GM23338 (cell line): Measurements from ENCODE around the gene GLDC. TPM values are rescaled to one million over a fixed set of nuclear protein-coding genes. Genes with fewer than 3 reads are reported as not detected.

Experiments used
- ATAC-seq: fragments of 200-7000 bp; cut with Tn5 transposase; 3 replicates; pipeline ENCODE4 v1.9.1; 2020
- DNase-seq: peaks from one replicate; pipeline ENCODE4 v3.0.0-alpha.2; 2015; ENCODE audit warnings: low spot score
- H2AFZ ChIP-seq: fragments of 200-600 bp; sonication (generic); 2 replicates; pipeline ENCODE4 v1.8.0; 2016; ENCODE audit warnings: antibody characterized with exemption, mild to moderate bottlenecking, moderate library complexity
- H3F3A ChIP-seq: fragments of 200-600 bp; sonication (generic); replicated peaks from 2 replicates; pipeline ENCODE4 v1.8.0; 2017; ENCODE audit warnings: antibody characterized with exemption, mixed run types, low read depth
- H3K27ac ChIP-seq: fragments of 200-600 bp; sonication (generic); 2 replicates; pipeline ENCODE4 v1.6.1; 2016; ENCODE audit warnings: low read depth
- H3K27me3 ChIP-seq: fragments of 200-600 bp; sonication (generic); 2 replicates; pipeline ENCODE4 v1.8.0; 2016; ENCODE audit warnings: mild to moderate bottlenecking, mixed run types, moderate library complexity; ENCODE audit not compliant: insufficient read depth
- H3K36me3 ChIP-seq: fragments of 200-600 bp; sonication (generic); 2 replicates; pipeline ENCODE4 v1.8.0; 2016; ENCODE audit warnings: mild to moderate bottlenecking; ENCODE audit not compliant: insufficient read depth
- H3K4me1 ChIP-seq: fragments of 200-600 bp; sonication (generic); 2 replicates; pipeline ENCODE4 v1.8.0; 2016; ENCODE audit warnings: mild to moderate bottlenecking, moderate library complexity; ENCODE audit not compliant: insufficient read depth
- H3K4me2 ChIP-seq: fragments of 200-600 bp; sonication (generic); 2 replicates; pipeline ENCODE4 v1.7.1; 2017; ENCODE audit warnings: mixed run types
- H3K4me3 ChIP-seq: fragments of 200-600 bp; sonication (generic); 2 replicates; pipeline ENCODE4 v1.6.1; 2016; ENCODE audit warnings: mixed run types
- H3K79me2 ChIP-seq: fragments of 200-600 bp; sonication (generic); replicated peaks from 2 replicates; pipeline ENCODE4 v1.8.0; 2017; ENCODE audit warnings: mild to moderate bottlenecking; ENCODE audit not compliant: insufficient read depth
- H3K9me2 ChIP-seq: fragments of 200-600 bp; sonication (generic); 2 replicates; pipeline ENCODE4 v1.8.0; 2017; ENCODE audit not compliant: insufficient read depth
- H4K20me1 ChIP-seq: fragments of 200-600 bp; sonication (generic); replicated peaks from 2 replicates; pipeline ENCODE4 v1.8.0; 2017; ENCODE audit warnings: mild to moderate bottlenecking; ENCODE audit not compliant: insufficient read depth
- H3K27ac Mint-ChIP-seq: 2 replicates; pipeline ENCODE4 v1.8.0; 2020; ENCODE audit warnings: inconsistent platforms, mild to moderate bottlenecking, moderate library complexity, mixed read lengths
- H3K27me3 Mint-ChIP-seq: 3 replicates; pipeline ENCODE4 v1.8.0; 2022; ENCODE audit warnings: low read depth, mild to moderate bottlenecking, moderate library complexity, mixed read lengths, inconsistent platforms; ENCODE audit not compliant: insufficient read depth, poor library complexity
- H3K36me3 Mint-ChIP-seq: 3 replicates; pipeline ENCODE4 v1.8.0; 2021; ENCODE audit warnings: low read depth, mild to moderate bottlenecking, inconsistent platforms, moderate library complexity, mixed read lengths
- H3K4me1 Mint-ChIP-seq: 3 replicates; pipeline ENCODE4 v1.8.0; 2020; ENCODE audit warnings: mild to moderate bottlenecking, inconsistent platforms, mixed read lengths
- H3K4me3 Mint-ChIP-seq: 3 replicates; pipeline ENCODE4 v1.8.0; 2021; ENCODE audit warnings: moderate library complexity, mild to moderate bottlenecking, inconsistent platforms, mixed read lengths
- H3K9me3 Mint-ChIP-seq: 3 replicates; pipeline ENCODE4 v1.8.0; 2020; ENCODE audit warnings: moderate library complexity, mild to moderate bottlenecking, inconsistent platforms, mixed read lengths
- CREB1 ChIP-seq: fragments of 250-450 bp; sonication (Bioruptor Pico); IDR thresholded peaks from 2 replicates; pipeline ENCODE4 v1.5.0; 2020; ENCODE audit warnings: low read depth, mild to moderate bottlenecking, moderate library complexity
- EZH2 ChIP-seq: fragments of 200-600 bp; sonication (generic); IDR thresholded peaks from one replicate; pipeline ENCODE4 v1.8.0; 2017; ENCODE audit warnings: antibody characterized with exemption, mild to moderate bottlenecking, low read depth; ENCODE audit not compliant: unreplicated experiment
- EZH2phosphoT487 ChIP-seq: fragments of 200-600 bp; sonication (generic); IDR thresholded peaks from one replicate; pipeline ENCODE4 v1.8.1; 2018; ENCODE audit warnings: antibody characterized with exemption; ENCODE audit not compliant: unreplicated experiment
- JUNB ChIP-seq: IDR thresholded peaks from one replicate; pipeline ENCODE4 v1.6.1; 2016; ENCODE audit warnings: antibody characterized with exemption; ENCODE audit not compliant: unreplicated experiment
- POLR2AphosphoS5 ChIP-seq: IDR thresholded peaks from 2 replicates; pipeline ENCODE4 v1.6.1; 2016; ENCODE audit warnings: antibody characterized with exemption, low read depth
- STAT1 ChIP-seq: IDR thresholded peaks from one replicate; pipeline ENCODE4 v1.6.1; 2016; ENCODE audit warnings: antibody characterized with exemption; ENCODE audit not compliant: unreplicated experiment
- ZNF114 ChIP-seq: fragments of 250-450 bp; sonication (Bioruptor Pico); IDR thresholded peaks from 2 replicates; pipeline ENCODE4 v1.5.0; 2020; ENCODE audit warnings: mild to moderate bottlenecking, moderate library complexity
- ZNF331 ChIP-seq: fragments of 250-450 bp; sonication (Bioruptor Pico); IDR thresholded peaks from 2 replicates; pipeline ENCODE4 v1.5.0; 2020; ENCODE audit warnings: low read depth, mild to moderate bottlenecking, moderate library complexity
- polyA plus RNA-seq: library from polyadenylated mRNA; unstranded; fragments of >200 nt; fragmentation: Nextera tagmentation; extraction: Ambion mirVana; gene quantifications from 2 replicates; pipeline ENCODE4 v1.2.1, GENCODE V29; 2016
- total RNA-seq: library from RNA; depleted of rRNA; stranded (reverse); fragments of >200 nt; shearing (Covaris generic); gene quantifications from 2 replicates; pipeline ENCODE4 v1.2.3, GENCODE V29; 2014
- TF ChIP-seq, protein P1 (sequence below): fragments of 250-450 bp; sonication (Bioruptor Pico); IDR thresholded peaks from 2 replicates; pipeline ENCODE4 v1.5.0; 2020; ENCODE audit warnings: mild to moderate bottlenecking, moderate library complexity
- TF ChIP-seq, protein P2 (sequence below): IDR thresholded peaks from one replicate; pipeline ENCODE4 v1.6.1; 2018; ENCODE audit warnings: antibody characterized with exemption; ENCODE audit not compliant: unreplicated experiment

The GLDC gene
- total and polyA plus RNA-seq, 2 experiments from 2014 or later, result 63.5 to 139 TPM

DNA sequence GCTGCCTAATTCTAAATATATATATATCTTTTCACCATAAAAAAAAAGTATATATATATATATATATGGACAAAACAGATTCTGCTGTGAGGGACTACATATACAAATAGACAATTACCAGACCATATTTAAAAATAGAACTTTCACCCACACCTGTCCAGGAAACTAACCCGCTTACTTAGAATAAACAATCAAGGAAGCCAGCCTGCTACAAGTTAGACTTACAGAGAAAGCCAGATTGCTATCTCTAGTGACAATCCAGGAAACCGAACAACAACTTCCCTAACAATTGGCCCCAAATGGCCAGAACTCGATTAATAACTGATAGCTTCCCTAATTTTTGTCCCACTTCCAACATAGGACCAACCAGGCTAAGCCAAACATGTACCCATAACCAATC, 5.9 kb downstream of the GLDC start (continued):
- TF ChIP-seq, protein P1, sequence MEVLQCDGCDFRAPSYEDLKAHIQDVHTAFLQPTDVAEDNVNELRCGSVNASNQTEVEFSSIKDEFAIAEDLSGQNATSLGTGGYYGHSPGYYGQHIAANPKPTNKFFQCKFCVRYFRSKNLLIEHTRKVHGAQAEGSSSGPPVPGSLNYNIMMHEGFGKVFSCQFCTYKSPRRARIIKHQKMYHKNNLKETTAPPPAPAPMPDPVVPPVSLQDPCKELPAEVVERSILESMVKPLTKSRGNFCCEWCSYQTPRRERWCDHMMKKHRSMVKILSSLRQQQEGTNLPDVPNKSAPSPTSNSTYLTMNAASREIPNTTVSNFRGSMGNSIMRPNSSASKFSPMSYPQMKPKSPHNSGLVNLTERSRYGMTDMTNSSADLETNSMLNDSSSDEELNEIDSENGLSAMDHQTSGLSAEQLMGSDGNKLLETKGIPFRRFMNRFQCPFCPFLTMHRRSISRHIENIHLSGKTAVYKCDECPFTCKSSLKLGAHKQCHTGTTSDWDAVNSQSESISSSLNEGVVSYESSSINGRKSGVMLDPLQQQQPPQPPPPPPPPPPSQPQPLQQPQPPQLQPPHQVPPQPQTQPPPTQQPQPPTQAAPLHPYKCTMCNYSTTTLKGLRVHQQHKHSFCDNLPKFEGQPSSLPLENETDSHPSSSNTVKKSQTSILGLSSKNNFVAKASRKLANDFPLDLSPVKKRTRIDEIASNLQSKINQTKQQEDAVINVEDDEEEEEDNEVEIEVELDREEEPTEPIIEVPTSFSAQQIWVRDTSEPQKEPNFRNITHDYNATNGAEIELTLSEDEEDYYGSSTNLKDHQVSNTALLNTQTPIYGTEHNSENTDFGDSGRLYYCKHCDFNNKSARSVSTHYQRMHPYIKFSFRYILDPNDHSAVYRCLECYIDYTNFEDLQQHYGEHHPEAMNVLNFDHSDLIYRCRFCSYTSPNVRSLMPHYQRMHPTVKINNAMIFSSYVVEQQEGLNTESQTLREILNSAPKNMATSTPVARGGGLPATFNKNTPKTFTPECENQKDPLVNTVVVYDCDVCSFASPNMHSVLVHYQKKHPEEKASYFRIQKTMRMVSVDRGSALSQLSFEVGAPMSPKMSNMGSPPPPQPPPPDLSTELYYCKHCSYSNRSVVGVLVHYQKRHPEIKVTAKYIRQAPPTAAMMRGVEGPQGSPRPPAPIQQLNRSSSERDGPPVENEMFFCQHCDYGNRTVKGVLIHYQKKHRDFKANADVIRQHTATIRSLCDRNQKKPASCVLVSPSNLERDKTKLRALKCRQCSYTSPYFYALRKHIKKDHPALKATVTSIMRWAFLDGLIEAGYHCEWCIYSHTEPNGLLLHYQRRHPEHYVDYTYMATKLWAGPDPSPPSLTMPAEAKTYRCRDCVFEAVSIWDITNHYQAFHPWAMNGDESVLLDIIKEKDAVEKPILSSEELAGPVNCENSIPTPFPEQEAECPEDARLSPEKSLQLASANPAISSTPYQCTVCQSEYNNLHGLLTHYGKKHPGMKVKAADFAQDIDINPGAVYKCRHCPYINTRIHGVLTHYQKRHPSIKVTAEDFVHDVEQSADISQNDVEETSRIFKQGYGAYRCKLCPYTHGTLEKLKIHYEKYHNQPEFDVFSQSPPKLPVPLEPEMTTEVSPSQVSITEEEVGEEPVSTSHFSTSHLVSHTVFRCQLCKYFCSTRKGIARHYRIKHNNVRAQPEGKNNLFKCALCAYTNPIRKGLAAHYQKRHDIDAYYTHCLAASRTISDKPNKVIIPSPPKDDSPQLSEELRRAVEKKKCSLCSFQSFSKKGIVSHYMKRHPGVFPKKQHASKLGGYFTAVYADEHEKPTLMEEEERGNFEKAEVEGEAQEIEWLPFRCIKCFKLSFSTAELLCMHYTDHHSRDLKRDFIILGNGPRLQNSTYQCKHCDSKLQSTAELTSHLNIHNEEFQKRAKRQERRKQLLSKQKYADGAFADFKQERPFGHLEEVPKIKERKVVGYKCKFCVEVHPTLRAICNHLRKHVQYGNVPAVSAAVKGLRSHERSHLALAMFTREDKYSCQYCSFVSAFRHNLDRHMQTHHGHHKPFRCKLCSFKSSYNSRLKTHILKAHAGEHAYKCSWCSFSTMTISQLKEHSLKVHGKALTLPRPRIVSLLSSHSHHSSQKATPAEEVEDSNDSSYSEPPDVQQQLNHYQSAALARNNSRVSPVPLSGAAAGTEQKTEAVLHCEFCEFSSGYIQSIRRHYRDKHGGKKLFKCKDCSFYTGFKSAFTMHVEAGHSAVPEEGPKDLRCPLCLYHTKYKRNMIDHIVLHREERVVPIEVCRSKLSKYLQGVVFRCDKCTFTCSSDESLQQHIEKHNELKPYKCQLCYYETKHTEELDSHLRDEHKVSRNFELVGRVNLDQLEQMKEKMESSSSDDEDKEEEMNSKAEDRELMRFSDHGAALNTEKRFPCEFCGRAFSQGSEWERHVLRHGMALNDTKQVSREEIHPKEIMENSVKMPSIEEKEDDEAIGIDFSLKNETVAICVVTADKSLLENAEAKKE (CRISPR knock-in tag), result no peak
- TF ChIP-seq EZH2phosphoT487 (no peak), ZNF331 (CRISPR knock-in tag) (no peak)
- TF ChIP-seq, protein P2, sequence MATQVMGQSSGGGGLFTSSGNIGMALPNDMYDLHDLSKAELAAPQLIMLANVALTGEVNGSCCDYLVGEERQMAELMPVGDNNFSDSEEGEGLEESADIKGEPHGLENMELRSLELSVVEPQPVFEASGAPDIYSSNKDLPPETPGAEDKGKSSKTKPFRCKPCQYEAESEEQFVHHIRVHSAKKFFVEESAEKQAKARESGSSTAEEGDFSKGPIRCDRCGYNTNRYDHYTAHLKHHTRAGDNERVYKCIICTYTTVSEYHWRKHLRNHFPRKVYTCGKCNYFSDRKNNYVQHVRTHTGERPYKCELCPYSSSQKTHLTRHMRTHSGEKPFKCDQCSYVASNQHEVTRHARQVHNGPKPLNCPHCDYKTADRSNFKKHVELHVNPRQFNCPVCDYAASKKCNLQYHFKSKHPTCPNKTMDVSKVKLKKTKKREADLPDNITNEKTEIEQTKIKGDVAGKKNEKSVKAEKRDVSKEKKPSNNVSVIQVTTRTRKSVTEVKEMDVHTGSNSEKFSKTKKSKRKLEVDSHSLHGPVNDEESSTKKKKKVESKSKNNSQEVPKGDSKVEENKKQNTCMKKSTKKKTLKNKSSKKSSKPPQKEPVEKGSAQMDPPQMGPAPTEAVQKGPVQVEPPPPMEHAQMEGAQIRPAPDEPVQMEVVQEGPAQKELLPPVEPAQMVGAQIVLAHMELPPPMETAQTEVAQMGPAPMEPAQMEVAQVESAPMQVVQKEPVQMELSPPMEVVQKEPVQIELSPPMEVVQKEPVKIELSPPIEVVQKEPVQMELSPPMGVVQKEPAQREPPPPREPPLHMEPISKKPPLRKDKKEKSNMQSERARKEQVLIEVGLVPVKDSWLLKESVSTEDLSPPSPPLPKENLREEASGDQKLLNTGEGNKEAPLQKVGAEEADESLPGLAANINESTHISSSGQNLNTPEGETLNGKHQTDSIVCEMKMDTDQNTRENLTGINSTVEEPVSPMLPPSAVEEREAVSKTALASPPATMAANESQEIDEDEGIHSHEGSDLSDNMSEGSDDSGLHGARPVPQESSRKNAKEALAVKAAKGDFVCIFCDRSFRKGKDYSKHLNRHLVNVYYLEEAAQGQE, result no peak

DNA sequence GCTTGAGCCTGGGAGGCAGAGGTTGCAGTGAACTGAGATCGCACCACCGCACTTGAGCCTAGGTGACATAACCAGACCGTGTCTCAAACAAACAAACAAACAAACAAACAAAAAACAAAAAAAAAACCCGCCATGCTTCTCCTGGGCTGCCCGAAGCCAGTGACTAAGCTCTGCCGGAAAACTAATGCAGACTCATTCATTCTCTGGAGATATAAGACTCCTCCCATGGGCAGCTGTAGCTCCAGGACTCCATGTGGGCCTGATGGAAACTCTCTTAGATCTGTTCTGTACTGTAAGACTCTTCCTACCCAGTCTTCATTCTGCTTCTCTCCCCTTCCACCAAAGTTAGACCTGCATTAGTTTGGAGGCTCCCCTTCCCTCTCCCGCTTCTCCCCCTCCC, 11.1 kb downstream of the GLDC start:
- no peaks in the 10 kb centered on the region for H3K9me2 ChIP-seq
- H3K4me1 ChIP-seq, result peaks cover 20% of the 10 kb centered on the region
- DNase-seq, result no peak
- H3K4me3 Mint-ChIP-seq, result no peak overlapping the region
- H4K20me1 ChIP-seq, result peaks cover 57% of the 10 kb centered on the region
- peaks cover 10% of the 10 kb centered on the region; the same call in 1 of the 3 replicates for H3K36me3 Mint-ChIP-seq
- H3K27ac Mint-ChIP-seq, result no peak overlapping the region; the same call in 1 of the 2 replicates
- 0 out of 2 replicates have a peak, but pooled peaks cover 7% of the 10 kb centered on the region for H3F3A ChIP-seq
- H3K36me3 ChIP-seq, result no peaks in the 10 kb centered on the region
- H3K27me3 Mint-ChIP-seq, result peaks cover 7% of the 10 kb centered on the region
- no peak overlapping the region for H2AFZ ChIP-seq
- H3K9me3 Mint-ChIP-seq, result no peaks in the 10 kb centered on the region
- H3K27ac ChIP-seq, result no peak overlapping the region
- H3K79me2 ChIP-seq, result peaks cover 99% of the 10 kb centered on the region
- H3K27me3 ChIP-seq, result no peaks in the 10 kb centered on the region
- H3K4me1 Mint-ChIP-seq, result peaks cover 29% of the 10 kb centered on the region
- no peak for ATAC-seq
- H3K4me2 ChIP-seq, result no peak overlapping the region
- H3K4me3 ChIP-seq, result no peak overlapping the region
- no peak for TF ChIP-seq JUNB
- TF ChIP-seq STAT1, result no peak
- TF ChIP-seq, protein P2, result no peak
- no peak for TF ChIP-seq ZNF331 (CRISPR knock-in tag)
- TF ChIP-seq POLR2AphosphoS5, result no peak
- no peak for TF ChIP-seq EZH2
- TF ChIP-seq ZNF114, result no peak
- no peak for TF ChIP-seq CREB1 (CRISPR knock-in tag)
